ENCODE data around the gene GSG1L. TPM values are rescaled to one million over a fixed set of nuclear protein-coding genes. Genes with fewer than 3 reads are reported as not detected.

GSG1L gene
- polyA plus RNA-seq, 3 donors: 0.10 to 0.11 TPM; not detected in 1

GRCh38 chr16:27784351-27785306, 278.9 kb downstream of the GSG1L start:
- H3K27ac ChIP-seq (ENCODE audit: low read depth, low read length): no peak overlapping the region
- 64 to 75% (median 72%) methylated on average over 20 of the region's 20 CpGs for WGBS, 3 donors

- no peak overlapping the region for H3K27ac ChIP-seq (ENCODE audit: low read depth, low read length)
- WGBS, 3 donors: 62 to 78% (median 74%) methylated on average over 19 of the region's 19 CpGs
Observed at GRCh38 chr16:27781981-27782880, 281.3 kb downstream of the GSG1L start.

- WGBS, 3 donors: 43 to 58% (median 49%) methylated on average over 7 of the region's 7 CpGs
- H3K27ac ChIP-seq (ENCODE audit: low read depth, low read length): no peak overlapping the region
Observed at GRCh38 chr16:27781195-27781524, 282.4 kb downstream of the GSG1L start.

- WGBS, 3 donors: 74 to 84% (median 83%) methylated on average over 8 of the region's 8 CpGs
- no peak overlapping the region for H3K27ac ChIP-seq (ENCODE audit: low read depth, low read length)
Observed at GRCh38 chr16:27780468-27781194, 282.9 kb downstream of the GSG1L start.

GRCh38 chr16:27779641-27780164, 283.8 kb downstream of the GSG1L start:
- H3K27ac ChIP-seq (ENCODE audit: low read depth, low read length): no peak overlapping the region
- WGBS, 3 donors: 58 to 74% (median 63%) methylated on average over 23 of the region's 23 CpGs

GRCh38 chr16:27778926-27779570, 284.5 kb downstream of the GSG1L start:
- H3K27ac ChIP-seq (ENCODE audit: low read depth, low read length): no peak overlapping the region
- WGBS, 3 donors: 68 to 76% (median 71%) methylated on average over 10 of the region's 10 CpGs

GRCh38 chr16:27778171-27778925, 285.2 kb downstream of the GSG1L start:
- H3K27ac ChIP-seq (ENCODE audit: low read depth, low read length): no peak overlapping the region
- 94 to 95% (median 94%) methylated on average over 20 of the region's 20 CpGs for WGBS, 3 donors

- WGBS, 3 donors: 88 to 93% (median 88%) methylated on average over 13 of the region's 13 CpGs
- H3K27ac ChIP-seq (ENCODE audit: low read depth, low read length): no peak overlapping the region
Observed at GRCh38 chr16:27777527-27777926, 286.0 kb downstream of the GSG1L start.

GRCh38 chr16:27776556-27777225, 286.8 kb downstream of the GSG1L start:
- 87 to 91% (median 90%) methylated on average over 26 of the region's 26 CpGs for WGBS, 3 donors
- H3K27ac ChIP-seq (ENCODE audit: low read depth, low read length): no peak overlapping the region

- 96 to 99% (median 96%) methylated on average over 8 of the region's 8 CpGs for WGBS, 3 donors
- H3K27ac ChIP-seq (ENCODE audit: low read depth, low read length): no peak overlapping the region
Observed at GRCh38 chr16:27775254-27775653, 288.3 kb downstream of the GSG1L start.

- 89 to 92% (median 90%) methylated on average over 22 of the region's 22 CpGs for WGBS, 3 donors
- H3K27ac ChIP-seq (ENCODE audit: low read depth, low read length): no peak overlapping the region
Observed at GRCh38 chr16:27774779-27775178, 288.7 kb downstream of the GSG1L start.

GRCh38 chr16:27773344-27773743, 290.2 kb downstream of the GSG1L start:
- WGBS, 3 donors: 97 to 100% (median 97%) methylated on average over 4 of the region's 4 CpGs
- no peak overlapping the region for H3K27ac ChIP-seq (ENCODE audit: low read depth, low read length)

GRCh38 chr16:27772093-27772825, 291.3 kb downstream of the GSG1L start:
- WGBS, 3 donors: 84 to 93% (median 89%) methylated on average over 8 of the region's 8 CpGs
- no peak overlapping the region for H3K27ac ChIP-seq (ENCODE audit: low read depth, low read length)

- WGBS, 3 donors: 88 to 92% (median 91%) methylated on average over 16 of the region's 16 CpGs
- no peak overlapping the region for H3K27ac ChIP-seq (ENCODE audit: low read depth, low read length)
Observed at GRCh38 chr16:27771201-27771910, 292.2 kb downstream of the GSG1L start.

All from adipose tissue (tissue), 3 donors.